ENCODE data around the gene HAPSTR1. TPM values are rescaled to one million over a fixed set of nuclear protein-coding genes. Genes with fewer than 3 reads are reported as not detected.

Gene HAPSTR1
- total RNA-seq, 1 experiment from 2014 or later = 82.8 TPM

DNA sequence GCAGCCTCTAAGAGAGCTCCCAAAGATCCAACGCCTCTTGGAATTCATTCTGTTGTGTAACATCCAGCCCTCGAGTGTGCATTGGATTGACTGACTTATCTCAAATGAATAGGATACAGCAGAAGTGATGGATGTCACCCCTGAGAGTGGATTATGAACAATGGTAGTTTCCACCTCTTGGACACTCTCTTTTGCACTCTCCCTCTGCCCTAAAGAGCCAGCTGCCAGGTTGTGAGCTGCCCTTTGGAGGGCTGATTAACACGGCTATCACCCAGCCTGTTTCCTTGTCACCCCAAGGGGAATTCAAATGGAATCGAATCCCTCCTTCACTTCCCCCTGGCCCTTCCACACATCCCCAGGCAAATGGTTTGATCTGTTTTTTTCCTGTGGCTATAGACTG lies 21.2 kb upstream of the HAPSTR1 start:
- ChIA-PET CTCF (no interaction called here), POLR2A (ENCODE audit: unreplicated experiment) (no interaction called here)
- peaks cover 30% of the 10 kb centered on the region for H3K4me1 ChIP-seq (replicated peaks; ENCODE audit: insufficient read depth)
- no peak overlapping the region for H3K4me2 ChIP-seq
- intact Hi-C loops (cut with micrococcal nuclease; ENCODE audit: unreplicated experiment) = no loop called here
- H3K4me3 ChIP-seq = no peak overlapping the region
- no peaks in the 10 kb centered on the region for H3K36me3 ChIP-seq (ENCODE audit: low read depth)
- BruUV-seq (replicated peaks) = no TSS peak
- no peaks in the 10 kb centered on the region; the same call in 1 of the 2 replicates for H3K9me3 ChIP-seq (ENCODE audit: insufficient read depth, low read depth)
- no peak overlapping the region for H2AFZ ChIP-seq
- H3K9me2 ChIP-seq (ENCODE audit: insufficient read depth) = no peaks in the 10 kb centered on the region
- H3K79me2 ChIP-seq (ENCODE audit: low read depth) = no peaks in the 10 kb centered on the region
- TF ChIP-seq EZH2 (IDR thresholded peaks at IDR 0.05; ENCODE audit: low read depth) = no peak
- TF ChIP-seq, protein P1, sequence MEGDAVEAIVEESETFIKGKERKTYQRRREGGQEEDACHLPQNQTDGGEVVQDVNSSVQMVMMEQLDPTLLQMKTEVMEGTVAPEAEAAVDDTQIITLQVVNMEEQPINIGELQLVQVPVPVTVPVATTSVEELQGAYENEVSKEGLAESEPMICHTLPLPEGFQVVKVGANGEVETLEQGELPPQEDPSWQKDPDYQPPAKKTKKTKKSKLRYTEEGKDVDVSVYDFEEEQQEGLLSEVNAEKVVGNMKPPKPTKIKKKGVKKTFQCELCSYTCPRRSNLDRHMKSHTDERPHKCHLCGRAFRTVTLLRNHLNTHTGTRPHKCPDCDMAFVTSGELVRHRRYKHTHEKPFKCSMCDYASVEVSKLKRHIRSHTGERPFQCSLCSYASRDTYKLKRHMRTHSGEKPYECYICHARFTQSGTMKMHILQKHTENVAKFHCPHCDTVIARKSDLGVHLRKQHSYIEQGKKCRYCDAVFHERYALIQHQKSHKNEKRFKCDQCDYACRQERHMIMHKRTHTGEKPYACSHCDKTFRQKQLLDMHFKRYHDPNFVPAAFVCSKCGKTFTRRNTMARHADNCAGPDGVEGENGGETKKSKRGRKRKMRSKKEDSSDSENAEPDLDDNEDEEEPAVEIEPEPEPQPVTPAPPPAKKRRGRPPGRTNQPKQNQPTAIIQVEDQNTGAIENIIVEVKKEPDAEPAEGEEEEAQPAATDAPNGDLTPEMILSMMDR (conservative IDR thresholded peaks at IDR 0.05) = no peak
- no peak overlapping the region for H3K27ac ChIP-seq
- peaks cover 33% of the 10 kb centered on the region for H3F3A ChIP-seq (ENCODE audit: insufficient read depth, low read depth)
- H3K27me3 ChIP-seq (ENCODE audit: insufficient read depth, low read depth) = no peaks in the 10 kb centered on the region
- no peaks in the 10 kb centered on the region for H4K20me1 ChIP-seq (ENCODE audit: insufficient read depth)
- DNase-seq = no peak

DNA sequence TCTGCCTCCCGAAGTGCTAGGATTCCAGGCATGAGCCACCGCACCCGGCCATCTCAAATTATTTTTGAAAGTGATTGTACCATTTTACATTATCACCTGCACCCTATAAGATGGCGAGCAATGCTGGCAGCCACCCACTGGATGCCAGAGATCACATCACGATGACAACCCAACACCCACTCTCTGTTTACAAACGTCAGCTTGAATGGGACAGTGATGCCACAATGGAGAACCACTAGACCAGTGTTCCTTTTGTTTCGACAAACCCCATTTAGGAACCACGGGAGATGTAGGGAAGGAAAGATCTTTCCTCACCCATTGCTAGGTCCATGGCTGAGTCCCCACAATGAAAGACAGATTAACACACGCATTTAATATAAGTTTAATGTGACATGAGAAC lies 20.1 kb upstream of the HAPSTR1 start:
- Histone ChIP-seq H3K9me3 (ENCODE audit: insufficient read depth, low read depth) (no peaks in the 10 kb centered on the region; the same call in 1 of the 2 replicates), H3K27ac (no peak overlapping the region), H3K27me3 (ENCODE audit: insufficient read depth, low read depth) (no peaks in the 10 kb centered on the region), H3K36me3 (ENCODE audit: low read depth) (no peaks in the 10 kb centered on the region), H4K20me1 (ENCODE audit: insufficient read depth) (no peaks in the 10 kb centered on the region), H2AFZ (no peak overlapping the region), H3F3A (ENCODE audit: insufficient read depth, low read depth) (peaks cover 38% of the 10 kb centered on the region), H3K4me1 (replicated peaks; ENCODE audit: insufficient read depth) (peaks cover 38% of the 10 kb centered on the region), H3K79me2 (ENCODE audit: low read depth) (no peaks in the 10 kb centered on the region), H3K9me2 (ENCODE audit: insufficient read depth) (no peaks in the 10 kb centered on the region), H3K4me2 (no peak overlapping the region), H3K4me3 (no peak overlapping the region)
- CTCF ChIA-PET = no interaction called here
- POLR2A ChIA-PET (ENCODE audit: unreplicated experiment) = no interaction called here
- no TSS peak for BruUV-seq (replicated peaks)
- no peak for DNase-seq
- no peak for TF ChIP-seq EZH2 (IDR thresholded peaks at IDR 0.05; ENCODE audit: low read depth)
- TF ChIP-seq, protein P1 (conservative IDR thresholded peaks at IDR 0.05) = no peak
- intact Hi-C loops (cut with micrococcal nuclease; ENCODE audit: unreplicated experiment) = no loop called here

DNA sequence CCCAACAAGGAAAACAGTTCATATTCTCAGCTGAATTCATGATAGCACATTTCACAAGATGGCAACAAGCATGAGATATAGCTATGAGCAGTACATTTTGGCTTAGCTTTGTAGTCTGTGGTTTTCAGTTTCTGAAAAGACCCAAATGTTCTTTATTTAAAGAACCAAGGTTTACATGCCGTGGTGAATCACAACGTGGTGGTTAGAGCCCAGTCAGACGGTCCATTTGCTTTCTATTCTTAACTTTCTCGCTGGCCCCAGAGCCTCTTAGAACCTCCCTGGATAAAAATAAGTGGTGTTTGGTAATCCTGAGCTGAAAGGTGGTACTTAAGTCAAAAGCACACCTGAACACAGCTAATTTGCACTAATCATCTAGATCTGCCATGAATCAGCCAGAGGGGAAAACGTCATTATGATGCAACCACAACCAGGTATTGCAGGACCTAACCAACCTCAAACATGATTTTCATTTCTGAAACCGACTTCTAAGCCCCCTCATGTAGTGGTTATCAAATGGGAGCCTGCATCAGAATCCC lies 18.6 kb upstream of the HAPSTR1 start:
- POLR2A ChIA-PET (ENCODE audit: unreplicated experiment) = interaction anchor here (0.6 kb wide), 1 partner anchor 964 kb away, joined by 3 read pairs; no protein-coding TSS in a partner anchor
- TF ChIP-seq, protein P1 (conservative IDR thresholded peaks at IDR 0.05) = no peak
- no peak for TF ChIP-seq EZH2 (IDR thresholded peaks at IDR 0.05; ENCODE audit: low read depth)
- intact Hi-C loops (cut with micrococcal nuclease; ENCODE audit: unreplicated experiment) = no loop called here

More for the DNA sequence above, 18.6 kb upstream of the HAPSTR1 start:
- H3K4me3 ChIP-seq = no peak overlapping the region
- no peaks in the 10 kb centered on the region for H3K36me3 ChIP-seq (ENCODE audit: low read depth)
- peaks cover 47% of the 10 kb centered on the region for H3K4me1 ChIP-seq (replicated peaks; ENCODE audit: insufficient read depth)
- no peaks in the 10 kb centered on the region for H3K79me2 ChIP-seq (ENCODE audit: low read depth)
- no peaks in the 10 kb centered on the region for H3K9me2 ChIP-seq (ENCODE audit: insufficient read depth)
- H2AFZ ChIP-seq = peak overlapping the region; percentile 74
- H3K27ac ChIP-seq = peak overlapping the region; percentile 97
- H3K4me2 ChIP-seq = peak overlapping the region; percentile 63
- no peaks in the 10 kb centered on the region; the same call in 1 of the 2 replicates for H3K9me3 ChIP-seq (ENCODE audit: insufficient read depth, low read depth)
- CTCF ChIA-PET = interaction anchor here (0.5 kb wide), 1 partner anchor 394 kb away, joined by 7 read pairs; no protein-coding TSS in a partner anchor
- no TSS peak for BruUV-seq (replicated peaks)
- no peaks in the 10 kb centered on the region for H3K27me3 ChIP-seq (ENCODE audit: insufficient read depth, low read depth)
- no peaks in the 10 kb centered on the region for H4K20me1 ChIP-seq (ENCODE audit: insufficient read depth)
- peaks cover 47% of the 10 kb centered on the region for H3F3A ChIP-seq (ENCODE audit: insufficient read depth, low read depth)
- peak; percentile 45 to 75 for DNase-seq

All from PC-9 (cell line).